ENCODE data around the gene RAB10. TPM values are rescaled to one million over a fixed set of nuclear protein-coding genes. Genes with fewer than 3 reads are reported as not detected.

The RAB10 gene
- total RNA-seq, 4 donors from 2014 or later = 91.9 to 117 (median 103) TPM

- peaks cover 29% of the 10 kb centered on the region for H3K27me3 ChIP-seq
- ATAC-seq = no peak
- no peak overlapping the region for H3K27ac ChIP-seq
- WGBS, 2 donors (ENCODE audit: low coverage in 1 of 2) = 86% methylated on average over 4 of the region's 5 CpGs; no CpG with 5 or more reads in 1 of the 2 donors
- no peaks in the 10 kb centered on the region for H3K36me3 ChIP-seq
- no peaks in the 10 kb centered on the region for H3K9me3 ChIP-seq
- TF ChIP-seq CTCF (IDR thresholded peaks at IDR 0.05) (no peak), POLR2A (IDR thresholded peaks at IDR 0.05) (no peak), POLR2AphosphoS5 (IDR thresholded peaks at IDR 0.05) (no peak), EP300 (IDR thresholded peaks at IDR 0.05) (no peak)
- H3K4me3 ChIP-seq = no peak overlapping the region
- peaks cover 0 to 17% (median 11%) of the 10 kb centered on the region in 3 donors for H3K4me1 ChIP-seq
These were observed 135.3 kb downstream of the RAB10 start for GRCh38 chr2:26169226-26169625.

- no peak for ATAC-seq
- TF ChIP-seq EP300 (IDR thresholded peaks at IDR 0.05) (no peak), POLR2A (IDR thresholded peaks at IDR 0.05) (no peak), POLR2AphosphoS5 (IDR thresholded peaks at IDR 0.05) (no peak), CTCF (IDR thresholded peaks at IDR 0.05) (no peak)
- Histone ChIP-seq H3K36me3 (no peaks in the 10 kb centered on the region), H3K27ac (no peak overlapping the region), H3K27me3 (peaks cover 35% of the 10 kb centered on the region), H3K9me3 (no peaks in the 10 kb centered on the region), H3K4me1 (peaks cover 0 to 18% (median 11%) of the 10 kb centered on the region in 3 donors), H3K4me3 (no peak overlapping the region)
- WGBS, 2 donors (ENCODE audit: low coverage in 1 of 2) = 78 to 80% methylated on average over 10 of the region's 14 CpGs
These were observed 136.0 kb downstream of the RAB10 start for GRCh38 chr2:26169681-26170414.

GRCh38 chr2:26170795-26171194, 136.9 kb downstream of the RAB10 start:
- H3K36me3 ChIP-seq = no peaks in the 10 kb centered on the region
- no peaks in the 10 kb centered on the region for H3K9me3 ChIP-seq
- TF ChIP-seq CTCF (IDR thresholded peaks at IDR 0.05) = no peak
- no peak for TF ChIP-seq POLR2AphosphoS5 (IDR thresholded peaks at IDR 0.05)
- TF ChIP-seq POLR2A (IDR thresholded peaks at IDR 0.05) = no peak
- no peak for TF ChIP-seq EP300 (IDR thresholded peaks at IDR 0.05)
- H3K4me1 ChIP-seq = peaks cover 0 to 18% (median 11%) of the 10 kb centered on the region in 3 donors
- peaks cover 44% of the 10 kb centered on the region for H3K27me3 ChIP-seq
- H3K27ac ChIP-seq = no peak overlapping the region
- ATAC-seq = no peak
- 65 to 100% methylated on average over 2 of the region's 9 CpGs for WGBS, 2 donors (ENCODE audit: low coverage in 1 of 2)
- no peak overlapping the region for H3K4me3 ChIP-seq

GRCh38 chr2:26172189-26172870, 138.4 kb downstream of the RAB10 start:
- TF ChIP-seq CTCF (IDR thresholded peaks at IDR 0.05) (no peak), POLR2A (IDR thresholded peaks at IDR 0.05) (no peak), POLR2AphosphoS5 (IDR thresholded peaks at IDR 0.05) (no peak), EP300 (IDR thresholded peaks at IDR 0.05) (no peak)
- Histone ChIP-seq H3K27ac (no peak overlapping the region), H3K36me3 (no peaks in the 10 kb centered on the region), H3K4me3 (peak overlapping the region; percentile 15 to 52), H3K27me3 (peaks cover 60% of the 10 kb centered on the region), H3K4me1 (peaks cover 0 to 18% (median 11%) of the 10 kb centered on the region in 3 donors), H3K9me3 (no peaks in the 10 kb centered on the region)
- no peak for ATAC-seq
- WGBS, 2 donors (ENCODE audit: low coverage in 1 of 2) = 53% methylated on average over 12 of the region's 56 CpGs; no CpG with 5 or more reads in 1 of the 2 donors
